HTR-8/SVneo (cell line): ENCODE results near the gene COX14.
A peak's percentile ranks its signal among the peaks of the same experiment; 100 is the strongest.
"Not testable (repeated sequence)": the region's sequence is repeated elsewhere in the genome, so short reads cannot be mapped to it uniquely, and the experiment has no call there.

Experiments used
- DNase-seq: peaks from one replicate; pipeline ENCODE4 v3.0.0; 2011; ENCODE audit warnings: low spot score, mixed read lengths; ENCODE audit not compliant: insufficient read length
- FAIRE-seq: peaks from 2 replicates; lab custom pipeline; 2011; peaks lifted over from hg19 to GRCh38; lab: Jason Lieb, UNC

COX14 gene

DNA sequence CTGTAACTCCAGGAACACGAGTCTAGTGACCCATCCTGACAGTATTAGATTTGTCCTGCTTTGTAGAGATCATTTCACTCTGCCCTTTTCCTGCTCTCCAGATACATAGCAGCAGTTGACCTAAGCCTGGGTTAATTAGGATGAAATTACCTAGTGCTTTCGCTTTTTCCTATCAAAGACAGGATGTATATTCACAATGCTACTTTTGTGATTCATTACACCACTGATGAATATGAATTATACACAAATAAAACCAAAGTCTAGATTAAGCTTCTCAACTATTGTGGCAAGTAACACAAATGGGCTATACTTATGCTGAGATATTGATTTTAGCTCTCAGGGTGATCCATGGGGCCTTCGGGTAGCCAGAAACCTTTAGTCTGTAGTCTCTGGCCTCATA lies 37.3 kb downstream of the COX14 start:
- DNase-seq (no peak), FAIRE-seq (no peak)

DNA sequence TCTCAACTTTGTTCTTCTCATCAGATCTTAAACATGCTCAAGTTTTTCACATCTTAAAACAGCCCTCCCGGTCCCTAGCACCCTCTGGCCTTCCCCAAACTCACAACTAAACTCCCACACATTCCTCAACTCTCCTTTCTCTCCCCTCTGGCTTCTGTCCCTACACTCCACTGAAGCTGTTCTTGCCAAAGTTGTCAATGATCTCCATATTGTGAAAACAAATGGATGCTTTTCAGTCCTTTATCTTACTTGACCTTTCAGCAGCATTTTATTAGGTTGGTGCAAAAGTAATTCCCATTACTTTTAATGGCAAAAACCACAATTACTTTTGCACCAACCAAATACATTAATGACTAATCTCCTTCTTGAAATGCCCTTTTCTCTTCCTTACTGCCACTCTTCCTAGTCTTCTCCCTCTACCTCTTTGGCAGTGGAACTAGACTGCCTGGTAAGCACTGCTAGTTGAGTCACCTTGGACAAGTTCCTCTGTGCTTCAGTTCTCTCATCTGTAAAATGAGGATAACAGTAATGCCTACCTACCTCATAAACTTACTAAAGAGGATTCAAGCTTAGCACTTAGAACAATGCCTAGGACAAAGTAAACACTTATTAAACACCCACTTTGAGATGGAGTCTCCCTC lies 39.1 kb downstream of the COX14 start:
- no peak for FAIRE-seq
- DNase-seq = no peak

DNA sequence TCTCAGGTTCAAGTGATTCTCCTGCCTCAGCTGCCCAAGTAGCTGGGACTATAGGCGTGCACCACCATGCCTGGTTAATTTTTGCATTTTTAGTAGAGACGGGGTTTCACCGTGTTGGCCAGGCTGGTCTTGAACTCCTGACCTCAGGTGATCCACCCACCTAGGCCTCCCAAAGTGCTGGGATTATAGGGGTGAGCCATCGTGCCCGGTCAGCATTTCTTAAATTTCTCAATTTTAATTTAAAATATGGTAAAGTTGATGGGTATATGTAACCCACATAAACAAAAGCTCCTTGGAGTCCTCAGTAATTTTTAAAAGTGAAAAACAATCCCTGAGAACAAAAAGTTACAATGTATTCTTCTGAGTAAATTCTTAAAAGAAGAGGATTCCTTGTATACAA lies 42.9 kb downstream of the COX14 start:
- not testable (repeated sequence) for FAIRE-seq, DNase-seq

DNA sequence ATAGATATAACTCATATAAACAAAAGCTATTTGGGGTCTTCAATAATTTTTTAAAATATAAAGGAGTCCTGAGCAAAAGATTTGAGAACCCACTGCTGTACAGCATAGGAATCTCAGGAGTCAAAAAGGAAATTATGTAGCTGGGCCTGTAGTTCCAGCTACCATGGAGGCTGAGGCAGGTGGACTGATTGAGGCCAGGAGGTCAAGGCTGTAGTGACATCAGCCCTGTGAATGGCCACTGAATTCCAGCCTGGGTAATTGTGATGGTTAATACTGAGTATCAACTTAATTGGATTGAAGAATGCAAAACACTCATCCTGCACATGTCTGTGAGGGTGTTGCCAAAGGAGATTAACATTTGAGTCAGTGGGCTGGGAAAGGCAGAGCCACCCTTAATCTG lies 44.6 kb downstream of the COX14 start:
- FAIRE-seq = no peak

GRCh38 chr12:50157259-50157658 lies 45.2 kb downstream of the COX14 start:
- DNase-seq = no peak
- FAIRE-seq = no peak

More for the DNA sequence above, 44.6 kb downstream of the COX14 start:
- DNase-seq = no peak

GRCh38 chr12:50160643-50161042 lies 48.6 kb downstream of the COX14 start:
- FAIRE-seq (no peak), DNase-seq (no peak)

DNA sequence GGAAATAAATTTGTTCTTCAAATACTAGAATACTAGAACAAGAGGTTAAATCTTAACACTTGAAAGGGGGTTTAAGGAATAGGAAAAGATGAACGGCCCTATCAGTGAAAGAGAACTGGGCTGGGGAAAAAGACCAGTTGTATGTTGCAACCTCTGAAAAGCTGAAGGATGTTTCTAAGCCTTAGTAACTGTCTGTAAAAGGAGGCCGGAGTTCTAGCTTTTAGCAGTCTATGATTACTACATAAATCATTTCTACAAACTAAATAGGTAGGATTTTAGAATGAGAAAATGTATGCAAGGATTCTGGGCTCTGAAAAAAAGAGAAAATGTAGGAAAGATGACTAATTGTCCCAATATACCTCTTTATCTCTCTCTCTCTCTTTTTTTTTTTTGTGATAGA lies 50.2 kb downstream of the COX14 start:
- DNase-seq (no peak), FAIRE-seq (no peak)

DNA sequence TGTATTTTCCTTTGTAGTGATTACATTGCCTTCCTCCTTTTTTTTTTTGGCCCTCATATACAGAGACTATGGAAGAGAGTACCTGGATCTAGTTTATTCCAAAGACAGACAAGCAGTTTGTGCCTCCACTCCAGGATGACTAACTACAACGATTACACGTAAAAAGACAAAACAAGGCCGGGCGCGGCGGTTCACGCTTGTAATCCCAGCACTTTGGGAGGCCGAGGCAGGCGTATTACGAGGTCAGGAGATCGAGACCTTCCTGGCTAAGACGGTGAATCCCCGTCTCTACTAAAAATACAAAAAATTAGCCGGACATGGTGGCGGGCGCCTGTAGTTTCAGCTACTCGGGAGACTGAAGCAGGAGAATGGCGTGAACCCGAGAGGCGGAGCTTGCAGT lies 52.9 kb downstream of the COX14 start:
- DNase-seq (no peak), FAIRE-seq (no peak)

- DNase-seq (no peak), FAIRE-seq (no peak)
Measured at GRCh38 chr12:50166799-50167048, 54.7 kb downstream of the COX14 start.

- peak; percentile 95 for DNase-seq
- peak; percentile 67 for FAIRE-seq
Measured at GRCh38 chr12:50167049-50167828, 55.2 kb downstream of the COX14 start, which contains the start of gene CERS5. CERS5 (minus strand) TSS chr12:50167369; CDS start chr12:50167297, 72 bp downstream.
